ENCODE results near the gene ANKRD63. TPM values are rescaled to one million over a fixed set of nuclear protein-coding genes. Genes with fewer than 3 reads are reported as not detected.

Gene ANKRD63
- total and polyA plus RNA-seq, 2 donors (not counting 1 experiment from before 2014, with no cell fraction given), result 0.25 TPM; not detected in 1

- peaks cover 0 to 73% of the 10 kb centered on the region in 2 experiments for H3K36me3 ChIP-seq (replicated peaks in 1 of 2; ENCODE audit: control extremely low read depth in 1 of 2, control insufficient read depth in 1 of 2, extremely low read depth in 1 of 2, insufficient read depth in 2 of 2, low read length in 1 of 2)
- H2AFZ ChIP-seq (ENCODE audit: insufficient read depth, low read depth, low read length, poor library complexity, severe bottlenecking), result no peak overlapping the region
- H3K4me2 ChIP-seq (replicated peaks; ENCODE audit: low read depth, low read length, poor library complexity, severe bottlenecking), result no peak overlapping the region
- TF ChIP-seq EZH2 (IDR thresholded peaks at IDR 0.05; ENCODE audit: borderline replicate concordance, insufficient read depth, low read depth, low read length, poor library complexity, severe bottlenecking) (no peak), CTCF (IDR thresholded peaks at IDR 0.05) (no peak)
- H3K9ac ChIP-seq (ENCODE audit: low read length), result no peak overlapping the region
- Mint-ChIP-seq H3K27me3 (no peaks in the 10 kb centered on the region), H3K4me1 (peaks cover 2% of the 10 kb centered on the region), H3K4me3 (no peak overlapping the region), H3K9me3 (ENCODE audit: insufficient read depth) (peaks cover 6% of the 10 kb centered on the region), H3K27ac (no peak overlapping the region)
- DNase-seq (no peak), ATAC-seq (ENCODE audit: low read depth) (no peak)
- ChIA-PET CTCF (interaction anchor here (1.2 kb wide), 1 partner anchor 23 kb away, joined by 5 read pairs; no protein-coding TSS in a partner anchor), POLR2A (no interaction called here)
- 95% methylated on average over 4 of the region's 10 CpGs for WGBS (ENCODE audit: insufficient coverage)
- H3K79me2 ChIP-seq (ENCODE audit: control insufficient read depth, insufficient read depth, low read length), result no peaks in the 10 kb centered on the region
- H3K27me3 ChIP-seq (replicated peaks in 1 of 4; ENCODE audit: control extremely low read depth in 1 of 4, control insufficient read depth in 3 of 4, insufficient read depth in 4 of 4, low read length in 3 of 4), result no peaks in the 10 kb centered on the region
- no peaks in the 10 kb centered on the region for H3K4me1 ChIP-seq (ENCODE audit: control insufficient read depth in 2 of 2, insufficient read depth in 2 of 2, low read length in 2 of 2)
- H4K20me1 ChIP-seq (ENCODE audit: control insufficient read depth, insufficient read depth, low read length, poor library complexity, severe bottlenecking), result no peaks in the 10 kb centered on the region
- H3K9me3 ChIP-seq (ENCODE audit: control extremely low read depth in 1 of 3, control insufficient read depth in 2 of 3, insufficient read depth in 1 of 3, low read length in 2 of 3), result peaks cover 0 to 12% (median 0%) of the 10 kb centered on the region in 3 donors
- no peak overlapping the region for H3K4me3 ChIP-seq (ENCODE audit: control extremely low read depth in 1 of 5, extremely low read depth in 1 of 5, insufficient read depth in 1 of 5, low read depth in 2 of 5, low read length in 4 of 5)
- intact Hi-C loops (cut with micrococcal nuclease), result no loop called here
- no peak overlapping the region for H3K27ac ChIP-seq (ENCODE audit: low read length in 2 of 2)
These were observed 14.5 kb upstream of the ANKRD63 start for GRCh38 chr15:40297356-40297755.

- ChIA-PET POLR2A (no interaction called here), CTCF (interaction anchor here (0.9 to 1.9 kb wide), 3 partner anchors 21 to 41 kb away, joined by 3 to 5 read pairs (median 5); no protein-coding TSS in a partner anchor)
- TF ChIP-seq EZH2 (IDR thresholded peaks at IDR 0.05; ENCODE audit: borderline replicate concordance, insufficient read depth, low read depth, low read length, poor library complexity, severe bottlenecking) (no peak), CTCF (IDR thresholded peaks at IDR 0.05) (no peak)
- DNase-seq (no peak), ATAC-seq (ENCODE audit: low read depth) (no peak)
- Histone ChIP-seq H3K27ac (ENCODE audit: low read length in 2 of 2) (no peak overlapping the region), H3K4me3 (ENCODE audit: control extremely low read depth in 1 of 5, extremely low read depth in 1 of 5, insufficient read depth in 1 of 5, low read depth in 2 of 5, low read length in 4 of 5) (no peak overlapping the region), H3K27me3 (replicated peaks in 1 of 4; ENCODE audit: control extremely low read depth in 1 of 4, control insufficient read depth in 3 of 4, insufficient read depth in 4 of 4, low read length in 3 of 4) (no peaks in the 10 kb centered on the region), H3K9me3 (ENCODE audit: control extremely low read depth in 1 of 3, control insufficient read depth in 2 of 3, insufficient read depth in 1 of 3, low read length in 2 of 3) (peaks cover 0 to 12% (median 0%) of the 10 kb centered on the region in 3 donors), H3K79me2 (ENCODE audit: control insufficient read depth, insufficient read depth, low read length) (no peaks in the 10 kb centered on the region), H3K4me2 (replicated peaks; ENCODE audit: low read depth, low read length, poor library complexity, severe bottlenecking) (no peak overlapping the region), H3K9ac (ENCODE audit: low read length) (no peak overlapping the region), H4K20me1 (ENCODE audit: control insufficient read depth, insufficient read depth, low read length, poor library complexity, severe bottlenecking) (no peaks in the 10 kb centered on the region), H3K36me3 (replicated peaks in 1 of 2; ENCODE audit: control extremely low read depth in 1 of 2, control insufficient read depth in 1 of 2, extremely low read depth in 1 of 2, insufficient read depth in 2 of 2, low read length in 1 of 2) (peaks cover 0 to 73% of the 10 kb centered on the region in 2 experiments), H3K4me1 (ENCODE audit: control insufficient read depth in 2 of 2, insufficient read depth in 2 of 2, low read length in 2 of 2) (no peaks in the 10 kb centered on the region), H2AFZ (ENCODE audit: insufficient read depth, low read depth, low read length, poor library complexity, severe bottlenecking) (no peak overlapping the region)
- intact Hi-C loops (cut with micrococcal nuclease), result no loop called here
- Mint-ChIP-seq H3K9me3 (ENCODE audit: insufficient read depth) (peaks cover 6% of the 10 kb centered on the region), H3K4me3 (no peak overlapping the region), H3K4me1 (peaks cover 2% of the 10 kb centered on the region), H3K27me3 (no peaks in the 10 kb centered on the region), H3K27ac (no peak overlapping the region)
- 98% methylated on average over 4 of the region's 5 CpGs for WGBS (ENCODE audit: insufficient coverage)
These were observed 13.8 kb upstream of the ANKRD63 start for GRCh38 chr15:40296561-40297230.

Data from B cell (primary cell).